Measurements from ENCODE around the gene EREG. TPM values are rescaled to one million over a fixed set of nuclear protein-coding genes. Genes with fewer than 3 reads are reported as not detected.

Gene EREG
- total and polyA plus RNA-seq, 2 donors (not counting 1 experiment from before 2014, with no cell fraction given): 0.33 TPM; not detected in 1

DNA sequence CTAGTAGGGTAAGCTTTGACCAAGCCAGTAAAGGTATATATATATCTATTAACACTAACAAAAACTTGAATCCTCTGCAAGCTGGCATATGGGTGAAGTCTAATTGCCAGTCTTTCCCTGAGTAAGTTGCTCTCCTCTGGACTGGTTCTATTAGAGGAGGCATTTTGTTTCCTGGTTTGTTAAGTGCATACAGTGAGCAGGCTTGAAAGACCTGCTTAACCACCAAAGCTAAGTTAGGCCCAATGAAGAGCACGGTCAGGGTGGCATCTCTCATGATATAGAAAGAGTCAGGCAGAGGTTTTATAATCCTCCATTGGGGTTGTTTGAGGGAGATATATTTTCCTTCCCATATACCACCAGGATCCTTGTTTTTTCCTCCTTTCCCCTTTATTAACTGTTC lies 70.4 kb downstream of the EREG start:
- Mint-ChIP-seq H3K4me1 (no peaks in the 10 kb centered on the region), H3K4me3 (no peak overlapping the region), H3K27me3 (peaks cover 15% of the 10 kb centered on the region), H3K27ac (no peak overlapping the region), H3K9me3 (ENCODE audit: insufficient read depth) (peaks cover 4% of the 10 kb centered on the region)
- intact Hi-C loops (cut with micrococcal nuclease): no loop called here
- Histone ChIP-seq H3K27me3 (replicated peaks in 1 of 4; ENCODE audit: control extremely low read depth in 1 of 4, control insufficient read depth in 3 of 4, insufficient read depth in 4 of 4, low read length in 3 of 4) (peaks cover 0 to 2% (median 0%) of the 10 kb centered on the region in 4 experiments), H3K9me3 (ENCODE audit: control extremely low read depth in 1 of 3, control insufficient read depth in 2 of 3, insufficient read depth in 1 of 3, low read length in 2 of 3) (no peaks in the 10 kb centered on the region), H3K79me2 (ENCODE audit: control insufficient read depth, insufficient read depth, low read length) (no peaks in the 10 kb centered on the region), H3K4me3 (ENCODE audit: control extremely low read depth in 1 of 5, extremely low read depth in 1 of 5, insufficient read depth in 1 of 5, low read depth in 2 of 5, low read length in 4 of 5) (no peak overlapping the region), H3K27ac (ENCODE audit: low read length in 2 of 2) (no peak overlapping the region), H3K36me3 (replicated peaks in 1 of 2; ENCODE audit: control extremely low read depth in 1 of 2, control insufficient read depth in 1 of 2, extremely low read depth in 1 of 2, insufficient read depth in 2 of 2, low read length in 1 of 2) (no peaks in the 10 kb centered on the region), H4K20me1 (ENCODE audit: control insufficient read depth, insufficient read depth, low read length, poor library complexity, severe bottlenecking) (no peaks in the 10 kb centered on the region), H3K4me2 (replicated peaks; ENCODE audit: low read depth, low read length, poor library complexity, severe bottlenecking) (no peak overlapping the region), H3K4me1 (ENCODE audit: control insufficient read depth in 2 of 2, insufficient read depth in 2 of 2, low read length in 2 of 2) (no peaks in the 10 kb centered on the region), H3K9ac (ENCODE audit: low read length) (no peak overlapping the region), H2AFZ (ENCODE audit: insufficient read depth, low read depth, low read length, poor library complexity, severe bottlenecking) (no peak overlapping the region)
- ChIA-PET POLR2A (no interaction called here), CTCF (no interaction called here)
- TF ChIP-seq EZH2 (IDR thresholded peaks at IDR 0.05; ENCODE audit: borderline replicate concordance, insufficient read depth, low read depth, low read length, poor library complexity, severe bottlenecking): no peak
- TF ChIP-seq, protein P1, sequence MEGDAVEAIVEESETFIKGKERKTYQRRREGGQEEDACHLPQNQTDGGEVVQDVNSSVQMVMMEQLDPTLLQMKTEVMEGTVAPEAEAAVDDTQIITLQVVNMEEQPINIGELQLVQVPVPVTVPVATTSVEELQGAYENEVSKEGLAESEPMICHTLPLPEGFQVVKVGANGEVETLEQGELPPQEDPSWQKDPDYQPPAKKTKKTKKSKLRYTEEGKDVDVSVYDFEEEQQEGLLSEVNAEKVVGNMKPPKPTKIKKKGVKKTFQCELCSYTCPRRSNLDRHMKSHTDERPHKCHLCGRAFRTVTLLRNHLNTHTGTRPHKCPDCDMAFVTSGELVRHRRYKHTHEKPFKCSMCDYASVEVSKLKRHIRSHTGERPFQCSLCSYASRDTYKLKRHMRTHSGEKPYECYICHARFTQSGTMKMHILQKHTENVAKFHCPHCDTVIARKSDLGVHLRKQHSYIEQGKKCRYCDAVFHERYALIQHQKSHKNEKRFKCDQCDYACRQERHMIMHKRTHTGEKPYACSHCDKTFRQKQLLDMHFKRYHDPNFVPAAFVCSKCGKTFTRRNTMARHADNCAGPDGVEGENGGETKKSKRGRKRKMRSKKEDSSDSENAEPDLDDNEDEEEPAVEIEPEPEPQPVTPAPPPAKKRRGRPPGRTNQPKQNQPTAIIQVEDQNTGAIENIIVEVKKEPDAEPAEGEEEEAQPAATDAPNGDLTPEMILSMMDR (IDR thresholded peaks at IDR 0.05): no peak
- ATAC-seq (ENCODE audit: low read depth) (no peak), DNase-seq (no peak)
- WGBS (ENCODE audit: insufficient coverage): no CpG with 5 or more reads among the region's 1 CpG

DNA sequence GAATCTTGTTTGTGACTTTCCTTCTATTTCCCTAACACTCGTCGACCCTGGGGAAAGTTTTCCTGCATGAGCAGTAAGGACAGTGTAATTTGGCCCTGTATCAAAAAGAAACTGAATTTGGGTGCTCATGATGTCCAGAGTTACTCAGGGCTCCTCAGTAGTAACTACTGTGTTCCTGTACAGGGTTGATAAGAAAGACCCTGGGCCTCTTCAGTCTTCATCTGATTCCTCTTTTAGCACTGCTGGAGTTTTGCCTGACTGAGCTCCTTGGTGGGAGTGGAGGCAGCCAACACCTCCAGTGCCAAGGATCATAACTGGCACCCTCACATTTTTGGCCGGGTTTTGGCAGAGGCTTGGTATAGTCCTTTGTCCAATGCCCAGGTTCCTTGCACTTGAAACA lies 72.9 kb downstream of the EREG start:
- intact Hi-C loops (cut with micrococcal nuclease): no loop called here
- no peak for TF ChIP-seq EZH2 (IDR thresholded peaks at IDR 0.05; ENCODE audit: borderline replicate concordance, insufficient read depth, low read depth, low read length, poor library complexity, severe bottlenecking)
- TF ChIP-seq, protein P1 (IDR thresholded peaks at IDR 0.05): no peak
- no peak for DNase-seq
- Histone ChIP-seq H3K27me3 (replicated peaks in 1 of 4; ENCODE audit: control extremely low read depth in 1 of 4, control insufficient read depth in 3 of 4, insufficient read depth in 4 of 4, low read length in 3 of 4) (peaks cover 0 to 2% (median 0%) of the 10 kb centered on the region in 4 experiments), H2AFZ (ENCODE audit: insufficient read depth, low read depth, low read length, poor library complexity, severe bottlenecking) (no peak overlapping the region), H3K4me3 (ENCODE audit: control extremely low read depth in 1 of 5, extremely low read depth in 1 of 5, insufficient read depth in 1 of 5, low read depth in 2 of 5, low read length in 4 of 5) (no peak overlapping the region), H3K79me2 (ENCODE audit: control insufficient read depth, insufficient read depth, low read length) (no peaks in the 10 kb centered on the region), H3K4me1 (ENCODE audit: control insufficient read depth in 2 of 2, insufficient read depth in 2 of 2, low read length in 2 of 2) (no peaks in the 10 kb centered on the region), H3K4me2 (replicated peaks; ENCODE audit: low read depth, low read length, poor library complexity, severe bottlenecking) (no peak overlapping the region), H3K9ac (ENCODE audit: low read length) (no peak overlapping the region), H3K27ac (ENCODE audit: low read length in 2 of 2) (no peak overlapping the region), H3K36me3 (replicated peaks in 1 of 2; ENCODE audit: control extremely low read depth in 1 of 2, control insufficient read depth in 1 of 2, extremely low read depth in 1 of 2, insufficient read depth in 2 of 2, low read length in 1 of 2) (no peaks in the 10 kb centered on the region), H4K20me1 (ENCODE audit: control insufficient read depth, insufficient read depth, low read length, poor library complexity, severe bottlenecking) (no peaks in the 10 kb centered on the region), H3K9me3 (ENCODE audit: control extremely low read depth in 1 of 3, control insufficient read depth in 2 of 3, insufficient read depth in 1 of 3, low read length in 2 of 3) (no peaks in the 10 kb centered on the region)
- peaks cover 12% of the 10 kb centered on the region for H3K27me3 Mint-ChIP-seq
- ChIA-PET CTCF (no interaction called here), POLR2A (no interaction called here)
- no peaks in the 10 kb centered on the region for H3K4me1 Mint-ChIP-seq
- WGBS (ENCODE audit: insufficient coverage): 100% methylated on average over 1 of the region's 3 CpGs
- no peak overlapping the region for H3K4me3 Mint-ChIP-seq
- H3K9me3 Mint-ChIP-seq (ENCODE audit: insufficient read depth): peaks cover 4% of the 10 kb centered on the region
- H3K27ac Mint-ChIP-seq: no peak overlapping the region
- no peak for ATAC-seq (ENCODE audit: low read depth)

Other genes with a start within 250 kb of the EREG start
- 12.6 and 13.3 TPM in 2 replicates for gene MTHFD2L, start 207.0 kb upstream of the EREG start, total RNA-seq
- 5.5 and 14.0 TPM in 2 replicates for gene MTHFD2L, start 207.0 kb upstream of the EREG start, polyA plus RNA-seq
- 0.32 TPM in 1 of 2 replicates, not detected in the other for gene EPGN, start 56.7 kb upstream of the EREG start, total RNA-seq
- gene EPGN, start 56.7 kb upstream of the EREG start, polyA plus RNA-seq: 0.20 TPM in 1 of 2 replicates, not detected in the other
- 4.6 and 4.9 TPM in 2 replicates for gene AREG, start 80.0 kb downstream of the EREG start, total RNA-seq
- gene AREG, start 80.0 kb downstream of the EREG start, polyA plus RNA-seq: 47.1 and 71.0 TPM in 2 replicates